UCSD-AML1 (cell line): ENCODE measurements around the gene TOX4.
A peak's percentile ranks its signal among the peaks of the same experiment; 100 is the strongest.

Source experiments
- DNase-seq: peaks from one replicate; lab custom pipeline; 2025; ENCODE audit not compliant: unreplicated experiment; lab: John Stamatoyannopoulos, UW

The TOX4 gene

DNA sequence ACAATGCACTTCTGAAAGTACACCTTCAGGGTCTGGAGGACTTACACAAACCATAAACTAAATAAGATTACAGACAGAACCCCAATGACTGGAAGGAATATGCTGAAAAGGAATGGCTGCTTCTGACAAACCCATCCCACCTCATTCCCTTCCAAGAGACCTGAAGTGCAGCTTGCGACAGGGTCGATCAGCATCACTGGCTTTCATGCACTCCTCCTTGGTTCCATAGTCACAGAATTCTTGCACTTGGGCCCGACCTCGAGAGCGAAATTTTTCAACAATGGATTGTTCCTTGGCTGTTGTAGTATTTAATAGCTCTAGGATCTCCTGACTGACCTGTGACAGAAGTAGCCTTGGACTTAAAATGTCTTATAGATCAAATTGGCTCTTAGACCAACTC, 24.6 kb downstream of the TOX4 start:
- DNase-seq, result no peak

DNA sequence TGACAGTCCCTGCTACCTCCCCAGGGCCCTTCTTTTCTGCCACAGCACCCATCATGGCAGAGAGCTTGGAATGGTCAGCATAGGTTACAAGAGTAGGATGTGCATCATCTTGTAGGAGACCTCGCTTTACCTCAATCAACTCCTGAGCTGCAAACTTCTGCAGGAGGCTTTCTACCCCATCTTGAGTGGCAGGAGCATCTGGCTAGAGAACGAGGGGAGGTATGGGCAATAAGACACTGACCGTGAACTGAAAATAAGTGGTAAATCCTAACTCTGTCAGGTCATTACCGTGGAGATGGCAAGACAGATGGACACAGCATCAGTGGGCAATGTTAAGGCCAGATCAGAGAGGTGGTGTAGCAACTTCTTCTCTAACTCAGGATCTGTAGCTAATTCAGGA, 26.4 kb downstream of the TOX4 start:
- DNase-seq, result no peak

GRCh38 chr14:21505012-21505553, 28.1 kb downstream of the TOX4 start:
- DNase-seq, result no peak

DNA sequence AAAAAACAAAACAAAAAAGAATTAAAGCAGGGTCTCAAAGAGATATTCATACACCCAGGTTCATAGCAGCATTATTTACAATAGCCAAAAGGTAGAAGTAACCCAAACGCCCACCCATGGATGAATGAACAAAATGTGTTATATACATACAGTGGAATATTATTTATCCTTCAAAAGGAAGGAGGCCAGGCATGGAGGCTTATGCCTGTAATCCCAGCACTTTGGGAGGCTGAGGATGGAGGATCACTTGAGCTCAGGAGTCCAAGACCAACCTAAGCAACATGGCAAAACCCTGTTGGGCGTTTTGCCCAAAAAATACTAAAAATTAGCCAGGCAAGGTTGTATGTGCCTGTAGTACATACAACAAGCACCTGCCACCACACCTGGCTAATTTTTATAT, 29.6 kb downstream of the TOX4 start:
- no peak for DNase-seq

DNA sequence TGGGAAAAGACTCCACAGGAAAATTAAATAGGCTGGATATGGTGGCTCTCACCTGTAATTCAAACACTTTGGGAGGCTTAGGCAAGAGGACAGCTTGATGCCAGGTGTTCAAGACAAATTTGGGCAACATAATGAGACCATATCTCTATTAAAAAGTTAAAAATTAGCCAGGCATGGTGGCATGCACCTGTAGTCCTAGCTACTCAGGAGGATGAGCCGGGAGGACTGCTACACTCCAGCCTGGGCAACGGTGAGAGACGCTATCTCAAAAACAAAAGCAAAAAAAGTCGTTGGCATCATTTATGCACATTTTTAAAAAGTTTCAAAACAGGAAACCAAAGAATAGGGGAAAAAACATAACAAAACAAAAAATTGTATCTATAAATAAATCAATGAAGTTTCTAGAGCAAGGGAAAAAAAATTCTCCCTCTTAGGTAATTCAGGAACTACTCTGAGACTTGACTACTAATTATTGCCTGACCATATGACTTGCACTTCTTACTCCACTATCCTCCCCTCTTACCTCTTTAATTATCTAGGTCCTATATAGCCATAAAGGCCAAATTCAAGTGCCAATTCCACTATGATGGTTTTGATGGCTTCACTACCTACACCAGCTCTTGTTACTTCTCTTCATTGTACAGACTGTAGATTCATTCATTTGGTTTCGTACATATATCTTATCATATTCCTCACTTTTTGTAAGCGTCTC, 32.6 kb downstream of the TOX4 start:
- no peak for DNase-seq

GRCh38 chr14:21510735-21511657, 34.0 kb downstream of the TOX4 start, which contains the start of gene METTL3:
Gene METTL3 (minus strand): TSS chr14:21511340. CDS start chr14:21511223, 117 bp downstream.
- peak; percentile 93 for DNase-seq

DNA sequence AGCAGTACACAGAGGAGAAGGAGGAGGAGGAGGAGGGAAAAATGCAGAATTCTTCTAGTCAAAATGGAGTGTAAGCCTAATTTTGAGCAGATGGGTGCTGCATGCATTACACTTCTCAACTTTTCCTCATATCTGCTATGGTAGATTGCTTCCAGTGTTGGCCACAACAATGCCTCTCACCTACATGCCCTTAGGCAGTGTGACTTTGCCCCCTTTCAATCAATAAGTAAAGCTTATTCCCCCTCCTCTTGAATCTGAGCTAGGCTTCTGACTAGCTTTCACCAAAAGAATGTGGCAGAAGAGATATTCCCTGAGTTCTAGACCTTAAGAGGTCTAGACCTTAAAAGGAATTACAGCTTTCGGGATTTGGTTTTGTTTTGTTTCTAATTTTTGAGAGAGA, 37.3 kb downstream of the TOX4 start:
- DNase-seq, result no peak

- DNase-seq, result no peak
Observed at GRCh38 chr14:21518725-21519124, 41.7 kb downstream of the TOX4 start.

DNA sequence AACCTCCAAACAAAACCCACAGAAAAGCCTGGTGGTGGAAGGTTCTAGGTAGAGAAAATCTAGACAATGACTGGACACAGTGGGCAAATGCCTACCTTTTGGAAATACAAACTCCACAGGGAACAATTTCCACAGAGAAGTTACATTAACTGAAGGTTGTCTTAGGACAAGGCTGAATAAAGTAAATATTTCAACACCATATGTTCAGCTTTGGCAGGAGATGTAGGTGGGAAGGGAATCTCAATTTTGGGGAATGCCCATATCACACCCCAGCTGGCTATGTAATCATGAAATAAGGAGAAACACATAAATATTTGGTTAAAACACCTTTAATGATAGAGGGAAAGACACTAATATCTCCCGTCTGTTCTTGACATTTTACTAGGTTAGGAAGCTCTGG, 43.8 kb downstream of the TOX4 start:
- DNase-seq, result no peak

GRCh38 chr14:21521501-21521900, 44.5 kb downstream of the TOX4 start:
- no peak for DNase-seq

GRCh38 chr14:21523203-21523602, 46.2 kb downstream of the TOX4 start:
- DNase-seq, result no peak

GRCh38 chr14:21524575-21525490, 47.8 kb downstream of the TOX4 start:
- no peak for DNase-seq

- no peak for DNase-seq
Observed at GRCh38 chr14:21525571-21525961, 48.6 kb downstream of the TOX4 start.

- DNase-seq, result no peak
Observed at GRCh38 chr14:21525962-21526671, 49.1 kb downstream of the TOX4 start, which contains the start of gene SALL2. Gene SALL2 (minus strand): TSS chr14:21526346. CDS start chr14:21526127, 219 bp downstream.

DNA sequence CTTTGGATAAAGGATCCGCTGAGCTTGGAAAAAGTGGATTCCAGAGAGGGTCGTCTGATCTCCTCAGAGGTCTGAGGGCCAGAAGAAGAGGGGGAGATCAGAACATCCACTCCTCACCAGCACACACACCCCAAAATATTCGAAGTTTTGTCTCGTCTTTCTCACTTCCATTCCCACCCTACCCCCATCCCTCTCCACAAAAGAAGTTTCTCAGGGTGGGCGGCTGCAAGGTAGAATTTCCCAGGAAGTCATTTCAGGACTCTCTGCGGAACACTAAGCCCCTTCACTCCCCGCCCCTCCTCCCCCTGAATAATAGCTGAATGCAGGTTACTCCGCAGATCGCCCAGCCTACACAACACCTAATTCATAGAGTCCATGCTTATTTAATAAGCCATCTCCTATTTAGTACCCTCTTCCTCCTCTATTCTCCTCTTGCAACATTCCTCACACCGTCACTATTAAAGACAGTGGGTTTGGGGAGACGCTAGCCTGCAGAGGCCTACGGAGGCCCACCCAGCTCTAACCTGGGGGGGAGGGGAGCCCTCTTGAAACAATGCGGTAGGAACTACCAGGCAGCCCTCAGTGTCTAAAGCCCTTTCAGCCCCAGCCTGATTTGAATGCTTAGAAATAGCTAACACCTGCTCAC, 49.8 kb downstream of the TOX4 start:
- peak; percentile 25 for DNase-seq

GRCh38 chr14:21527318-21527679, 50.3 kb downstream of the TOX4 start:
- DNase-seq, result no peak

DNA sequence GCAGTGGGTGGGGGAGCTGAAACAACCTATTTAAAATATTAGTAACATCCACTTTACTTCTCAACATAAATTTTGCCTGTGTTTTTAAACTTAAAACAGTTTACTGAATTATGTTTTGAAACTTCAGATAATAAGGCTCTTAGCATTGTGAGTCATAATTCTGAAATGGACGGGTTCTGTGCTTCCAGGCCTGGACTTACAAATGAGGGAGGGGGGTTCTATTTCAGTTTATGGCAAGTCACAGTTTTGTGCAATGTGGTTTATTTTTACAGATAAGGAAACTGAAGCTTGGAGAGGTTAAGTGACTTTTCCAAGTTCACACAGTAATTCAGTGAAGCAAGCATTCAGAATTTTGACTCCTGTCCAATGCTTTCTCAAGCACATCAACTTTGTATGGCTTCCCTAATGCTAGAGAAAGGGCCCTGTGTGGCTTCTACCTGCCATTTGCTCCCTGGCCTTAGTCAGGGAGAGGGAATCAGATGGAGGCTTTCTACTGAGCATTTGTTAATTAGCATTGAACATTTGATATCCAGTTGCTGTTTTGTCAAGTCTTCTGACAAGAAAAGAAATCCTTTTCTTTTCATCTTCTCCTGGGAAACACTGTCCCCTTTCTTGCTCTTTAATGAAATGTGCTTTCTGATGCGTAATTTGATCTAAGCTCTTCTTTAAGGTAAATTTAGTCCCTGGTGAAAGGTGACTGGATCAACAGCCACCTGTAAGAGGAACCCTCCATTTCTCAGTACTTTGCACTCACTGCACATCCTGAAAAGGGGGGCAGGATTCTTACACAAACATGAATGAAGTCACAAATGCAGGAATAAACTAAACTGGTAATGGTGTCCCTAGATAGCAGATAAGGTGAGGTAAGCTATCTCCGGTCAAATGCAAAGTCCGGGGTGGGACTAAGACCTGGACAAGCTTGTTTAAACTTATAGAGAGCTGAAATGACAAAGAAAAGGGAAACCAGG, 51.7 kb downstream of the TOX4 start:
- no peak for DNase-seq

- DNase-seq, result no peak
Observed at GRCh38 chr14:21529515-21529914, 52.5 kb downstream of the TOX4 start.

GRCh38 chr14:21533294-21533693, 56.3 kb downstream of the TOX4 start:
- no peak for DNase-seq
